HepG2 (cell line): ENCODE results near the gene DELE1. TPM values are rescaled to one million over a fixed set of nuclear protein-coding genes. Genes with fewer than 3 reads are reported as not detected.

Experiments
- ATAC-seq: fragments of 200-7000 bp; cut with Tn5 transposase; 3 replicates; pipeline ENCODE4 v1.9.1; 2020; ENCODE audit warnings: mild to moderate bottlenecking, moderate library complexity
- BruUV-seq: library from RNA; stranded (reverse); fragments of 400-500 nt; replicated peaks from 2 replicates; lab custom pipeline; 2021; lab: Mats Ljungman, UMichigan
- CTCF ChIA-PET: fragments of 300-600 bp; formaldehyde crosslinking; extraction: SDS; loops from one replicate; lab custom pipeline; 2021; ENCODE audit warnings: low total read pairs, inconsistent platforms, low intra/inter-chr PET ratio; lab: Yijun Ruan, JAX
- POLR2A ChIA-PET: fragments of 350-600 bp; sonication (Branson Sonifier 250); formaldehyde crosslinking; loops from one replicate; lab custom pipeline; 2020; ENCODE audit warnings: antibody characterized with exemption, inconsistent platforms; lab: Yijun Ruan, JAX
- DNase-seq: peaks from one replicate; pipeline ENCODE4 v3.0.0-alpha.2; 2015; ENCODE audit warnings: low spot score
- FAIRE-seq: peaks from 3 replicates; lab custom pipeline; 2011; peaks lifted over from hg19 to GRCh38; lab: Jason Lieb, UNC
- H2AFZ ChIP-seq: one replicate; pipeline ENCODE4 v1.6.1; 2011; ENCODE audit warnings: low read length, inconsistent platforms
- H3K27ac ChIP-seq: fragments of 300-600 bp; 3 replicates; pipeline ENCODE4 v1.8.0; 2011; ENCODE audit warnings: mixed run types, mild to moderate bottlenecking, mixed read lengths, low read length, inconsistent platforms; ENCODE audit not compliant: insufficient read depth; ENCODE audit errors: extremely low read length
- H3K27me3 ChIP-seq, 2 experiments: fragments of 200-600 bp in 1 of 2; 2 replicates in 1 of 2; 3 replicates in 1 of 2; pipeline versions ENCODE4 v1.6.0 to v1.8.0; 2011; ENCODE audit warnings: low read length in 2 of 2, mild to moderate bottlenecking in 2 of 2, moderate library complexity in 2 of 2, inconsistent platforms in 1 of 2; ENCODE audit not compliant: insufficient read depth in 2 of 2, control insufficient read depth in 1 of 2
- H3K36me3 ChIP-seq, 2 experiments: fragments of 200-600 bp in 1 of 2; replicated peaks in 1 of 2; 2 replicates in 1 of 2; 3 replicates in 1 of 2; pipeline versions ENCODE4 v1.5.1 to v1.8.0; 2011; ENCODE audit warnings: low read length in 2 of 2, inconsistent platforms in 1 of 2; ENCODE audit not compliant: insufficient read depth in 2 of 2, control insufficient read depth in 1 of 2
- H3K4me1 ChIP-seq: 2 replicates; pipeline ENCODE4 v1.5.1; 2012; ENCODE audit warnings: low read length, inconsistent platforms; ENCODE audit not compliant: insufficient read depth
- H3K4me2 ChIP-seq: 2 replicates; pipeline ENCODE4 v1.6.0; 2011; ENCODE audit warnings: low read depth, low read length, inconsistent platforms
- H3K4me3 ChIP-seq, 3 experiments: fragments of 200-600 bp in 1 of 3; sonication (generic), shearing (Covaris generic) in 1 of 3; replicated peaks in 1 of 3; 2 replicates each; pipeline ENCODE4 v1.5.1; 2011 to 2016; ENCODE audit warnings: low read length in 3 of 3, inconsistent platforms in 2 of 3, low read depth in 2 of 3, mild to moderate bottlenecking in 2 of 3, control low read depth in 1 of 3, mixed read lengths in 1 of 3; ENCODE audit not compliant: insufficient read depth in 1 of 3
- H3K79me2 ChIP-seq: one replicate; pipeline ENCODE4 v1.6.1; 2011; ENCODE audit warnings: low read length, inconsistent platforms; ENCODE audit not compliant: insufficient read depth
- H3K9ac ChIP-seq: 2 replicates; pipeline ENCODE4 v1.6.0; 2011; ENCODE audit warnings: mild to moderate bottlenecking, low read depth, low read length, inconsistent platforms; ENCODE audit not compliant: insufficient read depth
- H3K9me3 ChIP-seq: 2 replicates; pipeline ENCODE4 v1.5.1; 2012; ENCODE audit warnings: mild to moderate bottlenecking, low read length
- H4K20me1 ChIP-seq: 2 replicates; pipeline ENCODE4 v1.6.0; 2011; ENCODE audit warnings: inconsistent platforms, mild to moderate bottlenecking, low read length, moderate library complexity; ENCODE audit not compliant: insufficient read depth
- AGO1 ChIP-seq: fragments of 200-400 bp; formaldehyde crosslinking; IDR thresholded peaks from 2 replicates; pipeline ENCODE4 v1.6.1; 2017; ENCODE audit warnings: mild to moderate bottlenecking, low read depth, low read length, moderate library complexity; ENCODE audit not compliant: poor library complexity, severe bottlenecking
- KMT2A ChIP-seq: sonication (generic); formaldehyde crosslinking; IDR thresholded peaks from 2 replicates; pipeline ENCODE4 v1.4.0; 2020; ENCODE audit warnings: missing genetic modification reagents
- PHF5A ChIP-seq: IDR thresholded peaks from one replicate; pipeline ENCODE4 v1.6.1; 2018; ENCODE audit warnings: low read depth, missing genetic modification reagents; ENCODE audit not compliant: unreplicated experiment
- SNAPC2 ChIP-seq: sonication (generic); formaldehyde crosslinking; IDR thresholded peaks from 2 replicates; pipeline ENCODE4 v1.8.1; 2022; ENCODE audit warnings: mild to moderate bottlenecking, missing genetic modification reagents
- TAF1 ChIP-seq: sonication (generic); formaldehyde crosslinking; IDR thresholded peaks from 2 replicates; pipeline ENCODE4 v1.4.0; 2020; ENCODE audit warnings: missing genetic modification reagents
- ZBTB3 ChIP-seq: sonication (generic); formaldehyde crosslinking; IDR thresholded peaks from 2 replicates; pipeline ENCODE4 v1.4.0; 2020; ENCODE audit warnings: low read depth, mild to moderate bottlenecking, moderate library complexity, missing genetic modification reagents, borderline replicate concordance
- ZFYVE20 ChIP-seq: sonication (generic); formaldehyde crosslinking; IDR thresholded peaks from 2 replicates; pipeline ENCODE4 v1.8.0; 2023; ENCODE audit warnings: low read depth, mild to moderate bottlenecking, moderate library complexity, missing genetic modification reagents, borderline replicate concordance
- ZKSCAN1 ChIP-seq: fragments of 150-350 bp; IDR thresholded peaks from 2 replicates; pipeline ENCODE4 v1.6.1; 2014; ENCODE audit warnings: low read length
- ZNF329 ChIP-seq: sonication (generic); formaldehyde crosslinking; IDR thresholded peaks from 2 replicates; pipeline ENCODE4 v1.9.0; 2021; ENCODE audit warnings: low read depth, mild to moderate bottlenecking, missing genetic modification reagents
- ZNF331 ChIP-seq: sonication (generic); formaldehyde crosslinking; IDR thresholded peaks from 2 replicates; pipeline ENCODE4 v1.4.0; 2020; ENCODE audit warnings: missing genetic modification reagents
- ZNF660 ChIP-seq: sonication (generic); formaldehyde crosslinking; IDR thresholded peaks from 2 replicates; pipeline ENCODE4 v1.5.1; 2020; ENCODE audit warnings: mild to moderate bottlenecking, low read depth, missing genetic modification reagents, borderline replicate concordance
- ZZZ3 ChIP-seq: sonication (generic); formaldehyde crosslinking; IDR thresholded peaks from 2 replicates; pipeline ENCODE4 v1.4.0; 2020; ENCODE audit warnings: missing genetic modification reagents, mild to moderate bottlenecking, borderline replicate concordance
- WGBS: methylation state at CpG from one replicate; pipeline ENCODE4 v1.1.6; 2017; ENCODE audit warnings: low lambda C conversion rate; 5-methylcytosine and 5-hydroxymethylcytosine counted together
- in situ Hi-C: cut with HindIII; loops from 2 replicates; pipeline ENCODE4 v1.10.0; 2017; ENCODE audit warnings: low pct_unique_long_range_greater_than_20kb; ENCODE audit not compliant: extremely low pct_ligation_motif_present
- intact Hi-C: fragments of 100-400 bp; cut with micrococcal nuclease; formaldehyde crosslinking; loops from one replicate; pipeline ENCODE4 v1.10.0; 2022; ENCODE audit not compliant: unreplicated experiment
- polyA plus RNA-seq, 8 experiments: library from polyadenylated mRNA; depleted of rRNA in 3 of 8; stranded (reverse) in 7 of 8; unstranded in 1 of 8; fragments of >200 nt; fragmentation: Illumina TruSeq in 4 of 8; extraction: Trizol in 4 of 8; gene quantifications; 2 replicates each; pipeline versions ENCODE4 v1.2.1 to v1.2.3, GENCODE V29; 2011 to 2016; ENCODE audit warnings: low read depth in 4 of 8, missing spikeins in 1 of 8, mixed read lengths in 1 of 8; ENCODE audit not compliant: insufficient read depth in 1 of 8
- total RNA-seq, 5 experiments: library from RNA; depleted of rRNA; stranded (reverse); fragments of >200 nt; fragmentation: Illumina TruSeq; extraction: Trizol; gene quantifications; 2 replicates each; pipeline ENCODE4 v1.2.3, GENCODE V29; 2016; ENCODE audit warnings: low read depth in 1 of 5
- TF ChIP-seq, protein P1 (sequence below): sonication (generic); formaldehyde crosslinking; IDR thresholded peaks from 2 replicates; pipeline ENCODE4 v1.4.0; 2020; ENCODE audit warnings: missing genetic modification reagents
- TF ChIP-seq, protein P2 (sequence below), 2 experiments: sonication (generic) in 1 of 2; formaldehyde crosslinking in 1 of 2; IDR thresholded peaks; 2 replicates each; pipeline versions ENCODE4 v1.5.1 to v1.6.1; 2011 to 2020; ENCODE audit warnings: borderline replicate concordance in 1 of 2, low read depth in 1 of 2, low read length in 1 of 2, mild to moderate bottlenecking in 1 of 2, missing genetic modification reagents in 1 of 2, moderate library complexity in 1 of 2

DELE1 gene
- total and polyA plus RNA-seq, 2 of the 13 experiments (the other 11 are each of a cell fraction or from before 2014, with no cell fraction given): 57.5 to 90.3 TPM

DNA sequence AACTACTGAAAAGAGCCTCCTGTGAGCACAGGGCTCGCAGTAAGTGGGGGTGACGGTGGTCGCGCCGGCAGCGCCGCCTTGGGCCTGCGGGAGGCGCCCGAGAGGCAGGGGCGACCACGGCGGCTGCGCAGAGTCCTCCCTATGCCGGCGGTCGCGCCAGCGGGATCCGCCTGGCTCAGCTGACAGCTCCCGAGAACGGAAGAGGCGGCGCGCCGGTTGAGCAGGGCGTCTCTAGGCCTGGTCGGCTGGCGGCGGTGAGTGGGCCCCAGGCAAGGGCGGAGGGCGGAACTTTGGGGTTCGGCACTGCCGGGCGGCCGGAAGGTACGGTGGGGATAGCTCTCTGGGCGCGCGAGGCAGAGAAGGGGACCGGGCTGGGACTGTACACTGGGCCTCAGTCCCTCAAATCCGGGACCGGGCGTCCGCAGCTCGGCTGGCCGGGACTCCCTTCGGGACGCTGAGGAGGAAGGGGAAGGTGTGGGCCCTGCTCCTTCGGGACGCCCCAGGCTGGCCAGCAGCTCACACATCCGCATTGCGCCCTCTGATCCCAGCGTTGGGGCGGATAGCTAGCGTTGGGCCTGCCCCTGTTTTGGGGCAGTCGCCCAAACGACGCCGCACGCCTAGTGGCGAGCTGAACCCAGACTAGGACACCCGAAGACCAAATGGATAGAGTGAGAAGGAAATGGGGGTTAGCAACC, 45.4 kb downstream of the DELE1 start, which contains the start of gene RNF14:
RNF14 (plus strand) TSS at position 192 of the 695 bp plus-strand sequence. CDS start 4,484 bp downstream, outside the sequence.
- BruUV-seq: TSS peak; percentile 85
- H3K4me1 ChIP-seq: peaks cover 49% of the 10 kb centered on the region
- H3K79me2 ChIP-seq: peaks cover 4% of the 10 kb centered on the region
- ChIA-PET CTCF (no interaction called here), POLR2A (interaction anchor here (0.8 to 2.9 kb wide), 16 partner anchors 8 to 373 kb away, joined by 3 to 26 read pairs (median 4); partner anchors contain the start of genes DELE1, GNPDA1, HDAC3 and PCDH12)
- intact Hi-C loops: no loop called here
- peak within 1 kb of the TSS; percentile 97 for H2AFZ ChIP-seq
- H3K9me3 ChIP-seq: no peaks in the 10 kb centered on the region
- FAIRE-seq (peak; percentile 71), ATAC-seq (peak; percentile 98), DNase-seq (peak; percentile 87)
- peaks cover 2 to 3% of the 10 kb centered on the region in 2 experiments; a peak in 2 of 5 replicates for H3K36me3 ChIP-seq
- 0% methylated on average over 12 of the region's 63 CpGs for WGBS
- no peaks in the 10 kb centered on the region; a peak in 2 of 5 replicates for H3K27me3 ChIP-seq
- peak within 1 kb of the TSS; percentile 95 for H3K9ac ChIP-seq
- H4K20me1 ChIP-seq: no peaks in the 10 kb centered on the region
- peak within 1 kb of the TSS; percentile 87 for H3K27ac ChIP-seq
- peak within 1 kb of the TSS; percentile 92 for H3K4me2 ChIP-seq
- in situ Hi-C loops: no loop called here
- peak within 1 kb of the TSS; percentile 76 to 95 (median 89) for H3K4me3 ChIP-seq
- TF ChIP-seq KMT2A (peak; percentile 94), ZKSCAN1 (no peak), ZBTB3 (CRISPR knock-in tag) (peak; percentile 72), PHF5A (CRISPR knock-in tag) (no peak), ZFYVE20 (CRISPR knock-in tag) (peak; percentile 28; the same call in 1 of the 2 replicates), TAF1 (CRISPR knock-in tag) (peak; percentile 95), ZNF331 (peak; percentile 78; the same call in 1 of the 2 replicates), SNAPC2 (CRISPR knock-in tag) (peak; percentile 51; the same call in 1 of the 2 replicates), ZNF329 (CRISPR knock-in tag) (peak; percentile 79; the same call in 1 of the 2 replicates), AGO1 (peak; percentile 74), ZNF660 (CRISPR knock-in tag) (no peak), ZZZ3 (CRISPR knock-in tag) (peak; percentile 90; the same call in 1 of the 2 replicates)
- TF ChIP-seq, protein P1, sequence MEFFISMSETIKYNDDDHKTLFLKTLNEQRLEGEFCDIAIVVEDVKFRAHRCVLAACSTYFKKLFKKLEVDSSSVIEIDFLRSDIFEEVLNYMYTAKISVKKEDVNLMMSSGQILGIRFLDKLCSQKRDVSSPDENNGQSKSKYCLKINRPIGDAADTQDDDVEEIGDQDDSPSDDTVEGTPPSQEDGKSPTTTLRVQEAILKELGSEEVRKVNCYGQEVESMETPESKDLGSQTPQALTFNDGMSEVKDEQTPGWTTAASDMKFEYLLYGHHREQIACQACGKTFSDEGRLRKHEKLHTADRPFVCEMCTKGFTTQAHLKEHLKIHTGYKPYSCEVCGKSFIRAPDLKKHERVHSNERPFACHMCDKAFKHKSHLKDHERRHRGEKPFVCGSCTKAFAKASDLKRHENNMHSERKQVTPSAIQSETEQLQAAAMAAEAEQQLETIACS: peak; percentile 31; the same call in 1 of the 2 replicates
- TF ChIP-seq, protein P2, sequence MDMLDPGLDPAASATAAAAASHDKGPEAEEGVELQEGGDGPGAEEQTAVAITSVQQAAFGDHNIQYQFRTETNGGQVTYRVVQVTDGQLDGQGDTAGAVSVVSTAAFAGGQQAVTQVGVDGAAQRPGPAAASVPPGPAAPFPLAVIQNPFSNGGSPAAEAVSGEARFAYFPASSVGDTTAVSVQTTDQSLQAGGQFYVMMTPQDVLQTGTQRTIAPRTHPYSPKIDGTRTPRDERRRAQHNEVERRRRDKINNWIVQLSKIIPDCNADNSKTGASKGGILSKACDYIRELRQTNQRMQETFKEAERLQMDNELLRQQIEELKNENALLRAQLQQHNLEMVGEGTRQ (IDR thresholded peaks at IDR 0.05; ENCODE audit: low read depth, low read length): no peak
- TF ChIP-seq, protein P2 (CRISPR knock-in tag; IDR thresholded peaks at IDR 0.05; ENCODE audit: borderline replicate concordance): peak; percentile 63; the same call in 1 of the 2 replicates
